Stimulated activated CD4-positive, alpha-beta T cell treated with anti-CD3 and anti-CD28 coated beads, Interleukin-4, amount 100 ng/mL, for 1 hour (primary cell): ENCODE measurements around the gene KCTD13.
"Not testable (repeated sequence)": the region's sequence is repeated elsewhere in the genome, so short reads cannot be mapped to it uniquely, and the experiment has no call there.

ENCODE experiments used
- DNase-seq: peaks from one replicate; pipeline ENCODE4 v3.0.0-alpha.2; 2020

KCTD13 gene

DNA sequence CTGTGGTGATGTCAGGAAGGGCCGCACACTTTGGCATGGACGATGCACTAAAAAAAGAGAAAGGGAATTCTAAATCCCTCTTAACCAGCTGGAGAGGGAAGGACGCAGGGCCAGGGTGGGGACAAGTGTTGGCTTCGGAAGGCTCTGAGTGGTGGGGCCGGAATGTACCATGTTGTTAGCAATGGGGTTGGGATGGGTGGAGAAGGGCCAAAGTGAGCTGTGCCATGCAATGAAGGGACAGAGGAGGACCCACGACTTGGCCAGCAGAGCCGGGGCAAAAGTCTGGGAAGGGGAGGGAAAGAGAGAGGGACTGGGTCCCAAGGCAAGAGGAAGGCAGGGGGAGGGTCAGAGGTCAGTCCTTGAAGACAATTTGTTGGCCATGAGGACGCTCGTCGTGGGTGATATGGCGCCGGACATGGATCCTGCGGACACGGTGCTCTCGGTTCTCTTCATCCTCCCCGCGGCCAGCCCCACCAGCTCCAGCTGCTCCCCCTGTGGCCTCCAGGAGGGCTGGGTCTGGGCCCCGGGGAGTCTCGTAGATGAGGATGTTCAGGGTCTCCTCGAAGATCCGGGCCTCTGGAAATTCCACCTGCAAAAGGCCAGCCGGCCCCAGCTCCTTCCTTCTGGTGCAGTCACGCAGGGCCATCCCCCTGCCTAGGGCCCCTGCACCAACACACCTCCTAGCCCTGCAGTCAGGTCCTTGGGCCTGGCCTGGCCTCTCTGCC lies 19.3 kb downstream of the KCTD13 start:
- no peak for DNase-seq

DNA sequence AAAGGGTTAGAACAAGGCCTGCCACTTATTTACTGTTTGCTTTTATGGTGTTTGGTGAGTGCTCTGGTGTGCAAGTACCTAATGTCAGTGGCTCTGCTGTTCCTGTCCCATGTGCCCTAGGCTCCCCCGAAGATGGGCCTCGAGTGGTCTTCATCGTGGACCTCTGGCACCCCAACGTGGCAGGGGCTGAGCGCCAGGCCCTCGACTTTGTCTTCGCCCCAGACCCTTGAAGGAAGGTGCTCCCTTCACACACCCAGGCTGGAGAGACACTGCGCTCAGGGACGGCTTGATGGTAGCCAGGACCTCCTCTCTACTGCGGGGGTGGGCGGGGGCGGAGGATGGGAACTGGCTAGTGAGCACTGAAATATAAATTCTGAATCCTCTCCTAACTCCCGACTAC lies 20.4 kb downstream of the KCTD13 start:
- DNase-seq: no peak

DNA sequence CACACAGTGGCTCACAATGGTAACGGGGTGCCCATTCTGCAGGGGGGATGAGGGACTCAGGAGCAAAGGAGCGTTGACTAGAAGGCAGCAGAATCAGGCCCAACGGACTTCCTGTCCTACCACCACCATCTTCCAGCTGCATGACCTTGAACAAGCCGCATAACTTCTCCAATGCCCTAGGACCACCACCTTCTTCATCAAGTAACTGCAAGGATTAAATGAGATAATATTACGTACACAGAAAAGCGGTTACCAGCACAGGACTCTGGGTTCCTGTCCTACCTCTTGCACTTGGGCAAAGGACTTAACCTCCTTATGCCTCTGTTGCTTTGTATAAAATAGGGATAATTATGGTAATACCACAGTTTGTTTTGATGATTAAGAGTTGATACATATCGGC lies 21.1 kb downstream of the KCTD13 start:
- DNase-seq: no peak

DNA sequence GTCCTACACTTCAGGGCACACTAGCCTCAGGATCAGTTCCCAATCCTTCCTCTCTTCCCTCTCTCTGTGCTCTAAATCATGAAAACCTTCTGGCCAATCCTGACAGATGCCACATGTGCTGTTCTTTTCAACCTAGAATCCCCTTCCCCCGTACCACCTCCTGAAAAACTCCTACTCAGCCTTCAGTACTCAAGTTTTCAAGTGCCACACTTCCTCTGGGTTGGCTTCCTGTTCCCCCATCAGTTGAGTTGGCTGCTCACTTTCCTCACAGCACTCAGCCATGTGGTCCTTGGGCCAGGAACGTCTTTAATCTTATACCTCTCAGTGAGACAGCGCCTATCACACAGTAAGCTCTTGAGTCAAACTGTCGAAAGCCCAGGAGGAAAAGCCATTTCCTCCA lies 22.4 kb downstream of the KCTD13 start:
- no peak for DNase-seq

DNA sequence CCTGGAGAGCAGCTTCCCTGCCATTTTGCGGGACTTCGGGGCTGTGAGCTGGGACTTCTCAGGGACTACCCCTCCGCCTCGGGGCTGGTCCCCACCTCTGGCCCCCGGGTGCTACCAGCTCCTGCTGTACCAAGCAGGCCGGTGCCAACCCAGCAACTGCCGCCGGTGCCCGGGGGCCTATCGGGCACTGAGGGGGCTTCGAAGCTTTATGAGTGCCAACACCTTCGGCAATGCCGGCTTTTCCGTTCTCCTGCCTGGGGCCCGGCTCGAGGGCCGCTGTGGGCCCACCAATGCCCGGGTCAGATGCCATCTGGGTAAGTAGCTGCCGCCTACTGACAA lies 24.4 kb downstream of the KCTD13 start:
- no peak for DNase-seq

DNA sequence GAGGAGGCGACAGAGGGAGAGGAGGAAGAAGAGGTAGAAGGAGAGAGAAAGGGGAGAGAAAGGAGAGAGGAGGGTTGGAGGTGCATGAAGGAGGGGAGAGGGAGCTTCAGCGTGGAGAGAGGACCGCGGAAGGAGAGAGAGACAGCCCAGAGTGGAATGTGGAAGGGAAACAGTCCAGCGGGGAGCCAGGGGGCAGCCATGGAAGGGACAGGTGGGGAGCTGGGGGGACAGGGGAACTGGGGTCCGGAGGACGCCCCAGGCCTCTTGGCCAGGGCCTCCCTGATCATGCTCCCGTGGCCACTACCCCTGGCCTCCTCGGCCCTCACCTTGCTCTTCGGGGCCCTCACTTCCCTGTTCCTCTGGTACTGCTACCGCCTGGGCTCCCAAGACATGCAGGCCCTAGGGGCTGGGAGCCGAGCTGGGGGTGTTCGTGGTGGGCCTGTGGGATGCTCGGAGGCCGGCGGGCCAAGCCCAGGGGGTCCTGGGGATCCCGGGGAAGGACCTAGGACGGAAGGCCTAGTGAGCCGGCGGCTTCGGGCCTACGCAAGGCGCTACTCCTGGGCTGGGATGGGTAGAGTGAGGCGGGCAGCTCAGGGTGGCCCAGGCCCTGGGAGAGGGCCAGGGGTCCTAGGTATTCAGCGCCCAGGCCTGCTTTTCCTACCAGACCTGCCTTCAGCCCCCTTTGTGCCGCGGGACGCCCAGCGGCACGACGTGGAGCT lies 25.0 kb downstream of the KCTD13 start:
- DNase-seq: no peak

DNA sequence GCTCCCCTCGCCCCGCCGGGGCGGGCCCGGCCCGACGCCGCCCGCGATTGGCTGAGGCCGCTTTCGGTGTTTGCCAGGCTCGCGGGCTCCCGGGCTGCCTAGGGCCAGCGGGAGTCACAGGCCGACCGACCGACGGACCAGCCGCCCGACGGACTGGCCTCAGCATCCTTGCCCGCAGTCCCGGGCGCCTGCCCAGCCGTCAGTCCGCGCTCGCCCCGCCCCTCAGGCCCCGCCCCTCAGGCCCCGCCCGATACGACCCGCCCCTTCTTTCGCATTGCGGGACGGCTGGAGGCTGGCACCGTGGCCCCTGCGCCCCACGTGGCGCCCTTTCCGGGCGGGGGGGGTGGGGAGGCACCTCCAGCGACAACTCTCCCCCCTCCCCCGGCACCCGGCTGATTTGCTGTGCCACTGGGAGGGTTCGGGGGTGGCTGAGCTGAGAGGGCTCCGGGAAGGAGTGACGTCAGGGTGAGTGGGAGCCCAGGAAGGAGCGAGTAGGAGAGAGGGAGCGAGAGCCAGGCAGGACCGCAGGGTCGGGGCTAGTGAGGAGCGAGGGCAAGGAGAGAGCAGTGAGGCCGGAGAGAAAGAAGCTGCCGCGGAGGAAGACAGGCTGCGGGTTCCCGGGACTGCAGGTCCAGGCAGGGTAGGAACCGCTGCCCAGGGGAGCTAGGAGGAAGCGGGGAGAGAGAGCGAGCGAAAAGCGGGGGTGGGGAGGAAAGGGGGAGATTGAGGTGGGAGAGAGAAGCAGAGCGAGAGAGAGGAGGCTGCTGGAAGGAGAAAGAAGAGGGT lies 25.7 kb downstream of the KCTD13 start, which contains the start of gene ASPHD1:
TSS of gene ASPHD1 (plus strand) at position 387 of the 786 bp plus-strand sequence. CDS start 484 bp downstream, outside the sequence.
- DNase-seq: peak; percentile 81

DNA sequence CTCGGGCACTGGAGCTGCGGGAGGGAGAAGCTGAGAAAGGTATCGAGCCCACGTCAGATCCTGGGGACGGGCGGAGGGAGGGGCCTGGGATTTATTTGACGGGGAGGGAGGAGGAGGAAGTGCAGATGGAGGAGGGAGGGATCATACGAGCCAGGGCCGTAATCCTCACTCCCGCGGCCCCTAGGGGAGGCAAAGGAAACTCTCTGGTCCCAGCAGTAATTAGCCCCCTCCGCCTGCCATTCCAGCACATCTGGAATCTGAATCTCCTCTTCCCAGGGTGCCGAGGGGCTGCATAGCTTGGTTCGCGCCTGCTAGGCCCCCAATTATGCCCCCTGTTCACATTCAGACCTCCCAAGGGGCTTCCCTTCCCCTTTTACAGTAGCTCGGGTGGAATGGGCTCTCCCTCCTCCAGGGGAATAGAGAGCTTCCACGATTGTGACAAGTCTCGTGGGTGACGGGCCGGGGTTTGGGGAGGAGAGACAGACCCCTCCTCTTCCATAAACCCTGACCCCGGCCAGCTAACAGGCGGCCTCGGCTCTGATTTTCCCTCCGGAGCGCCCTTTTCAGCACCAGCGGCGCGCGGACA lies 26.4 kb downstream of the KCTD13 start, which contains the start of gene SEZ6L2:
TSS of gene SEZ6L2 (minus strand) at position 35 of the 586 bp plus-strand sequence. CDS start 531 bp downstream, outside the sequence.
- no peak for DNase-seq

DNA sequence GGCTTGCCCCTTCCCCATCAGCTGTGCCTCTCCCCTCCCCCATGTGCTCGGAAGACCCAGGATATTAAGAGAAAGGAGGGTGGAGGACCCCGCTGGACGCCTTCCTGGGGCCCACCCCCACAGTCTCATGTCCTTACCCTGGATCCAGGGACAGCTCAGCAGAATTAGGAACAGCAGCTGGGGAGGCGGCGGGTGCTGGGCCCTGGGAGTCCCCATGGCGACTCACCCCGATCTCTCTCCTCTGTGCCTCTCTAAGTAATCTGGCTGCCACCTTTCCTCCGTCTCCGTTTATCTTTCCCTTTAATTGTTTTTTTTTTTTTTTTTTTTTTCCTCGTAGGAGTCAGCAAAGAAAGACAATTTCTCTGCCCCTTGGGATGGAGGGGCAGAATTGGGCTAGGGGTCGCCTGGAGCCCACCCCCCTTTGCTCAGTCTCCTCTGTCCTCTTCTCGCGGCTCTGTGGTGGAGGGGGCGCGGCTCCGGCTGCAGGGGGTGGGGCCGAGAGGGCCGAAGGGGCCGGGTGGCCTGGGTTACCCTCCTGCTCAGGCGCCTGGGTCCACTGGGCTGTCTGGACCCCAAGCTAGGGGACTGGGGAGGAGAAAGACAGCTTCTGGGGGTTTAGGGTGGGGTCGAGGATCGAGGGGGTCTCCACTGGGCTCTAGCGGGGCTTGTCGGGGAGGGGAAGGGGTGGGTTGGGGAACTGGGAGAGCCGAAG lies 27.1 kb downstream of the KCTD13 start:
- DNase-seq: no peak

DNA sequence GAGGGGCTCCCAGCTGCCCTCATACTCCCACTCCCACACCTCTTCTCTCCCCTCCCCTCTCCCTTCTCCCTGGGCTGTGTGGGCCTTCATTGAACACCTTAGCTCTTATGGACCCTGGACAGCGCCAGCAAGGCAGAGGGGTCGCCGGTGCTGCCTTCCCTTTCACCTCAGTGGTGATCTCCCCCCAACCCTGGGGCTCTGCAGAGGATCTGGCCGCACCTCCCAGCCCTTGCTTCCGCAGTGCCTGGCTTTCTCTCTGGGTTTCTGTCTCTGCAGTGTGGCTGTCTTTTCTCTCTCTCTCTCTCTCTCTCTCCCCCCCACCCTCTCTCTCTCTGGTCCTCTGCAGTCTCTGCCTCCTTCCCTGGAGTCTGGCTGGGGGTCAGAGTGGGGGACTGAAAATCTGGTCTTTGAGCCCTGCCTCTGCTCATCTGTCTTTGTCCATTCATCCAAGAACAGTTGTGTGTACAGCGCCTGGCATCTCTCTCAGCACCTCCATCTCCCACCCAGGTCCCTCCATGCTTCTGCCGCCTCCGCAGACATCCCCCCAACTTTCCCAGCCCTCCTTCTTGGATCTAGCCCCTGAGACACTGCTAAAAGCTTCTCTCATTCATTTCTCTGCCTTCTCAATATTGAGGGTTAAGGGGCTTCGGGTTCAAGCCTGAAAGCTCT lies 27.8 kb downstream of the KCTD13 start:
- no peak for DNase-seq

DNA sequence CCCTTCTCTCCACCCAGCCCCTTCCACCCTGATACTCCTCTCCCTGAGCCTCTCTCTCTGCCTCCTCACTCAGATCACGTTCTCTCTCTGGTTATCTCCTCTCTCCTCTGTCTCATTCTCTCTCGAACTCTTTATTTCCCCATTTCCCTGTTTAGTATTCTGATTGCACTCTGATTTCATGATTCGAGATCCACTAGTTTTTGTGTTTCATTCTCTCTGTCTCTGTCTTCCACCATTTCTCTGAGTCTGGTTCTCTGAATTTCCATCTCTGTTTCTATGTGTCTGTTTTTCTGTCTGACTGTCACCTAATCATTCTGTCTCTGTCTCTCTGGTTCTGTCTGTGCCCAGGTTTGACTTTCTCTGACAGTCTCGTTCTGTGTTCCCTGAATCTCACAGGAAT lies 28.7 kb downstream of the KCTD13 start:
- DNase-seq: no peak

DNA sequence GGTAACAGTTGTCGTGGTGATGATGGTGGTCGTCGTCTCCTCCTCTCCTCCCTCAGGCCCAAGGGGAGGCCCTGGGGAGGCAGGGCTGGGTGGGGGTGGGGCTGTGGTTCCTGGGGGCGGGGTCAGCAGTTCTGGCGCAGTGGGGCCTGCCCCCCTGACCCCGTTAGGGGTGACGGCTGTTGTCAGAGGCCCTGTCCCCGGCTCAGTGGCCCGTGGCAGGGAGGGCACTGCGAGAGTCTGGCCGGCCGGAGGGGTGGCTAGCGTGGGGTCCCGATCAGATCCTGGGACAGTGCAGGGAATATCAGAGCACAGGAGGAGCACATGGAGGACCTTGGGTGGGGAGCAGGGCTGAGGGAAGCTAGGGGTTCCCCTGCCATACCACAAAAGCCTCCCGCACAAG lies 29.2 kb downstream of the KCTD13 start:
- DNase-seq: no peak

DNA sequence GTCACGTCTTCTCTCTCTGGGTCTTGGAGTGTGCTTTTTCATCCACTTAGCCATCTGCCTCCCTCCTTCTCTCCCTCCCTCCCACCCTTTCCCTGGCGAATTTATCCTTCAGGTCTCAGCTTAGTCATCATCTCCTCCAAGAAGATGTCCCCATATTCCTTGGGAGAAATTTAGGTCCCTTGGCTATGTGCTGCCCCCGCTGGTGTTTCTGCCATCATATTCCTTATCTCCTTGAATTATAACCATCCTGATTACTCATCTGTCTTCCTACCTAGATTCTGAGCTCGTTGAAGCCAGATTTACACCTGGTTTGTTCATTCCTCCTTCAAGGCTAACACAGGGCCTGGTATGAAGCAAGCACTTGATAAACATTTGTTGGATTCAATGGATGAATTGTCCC lies 31.7 kb downstream of the KCTD13 start:
- no peak for DNase-seq

DNA sequence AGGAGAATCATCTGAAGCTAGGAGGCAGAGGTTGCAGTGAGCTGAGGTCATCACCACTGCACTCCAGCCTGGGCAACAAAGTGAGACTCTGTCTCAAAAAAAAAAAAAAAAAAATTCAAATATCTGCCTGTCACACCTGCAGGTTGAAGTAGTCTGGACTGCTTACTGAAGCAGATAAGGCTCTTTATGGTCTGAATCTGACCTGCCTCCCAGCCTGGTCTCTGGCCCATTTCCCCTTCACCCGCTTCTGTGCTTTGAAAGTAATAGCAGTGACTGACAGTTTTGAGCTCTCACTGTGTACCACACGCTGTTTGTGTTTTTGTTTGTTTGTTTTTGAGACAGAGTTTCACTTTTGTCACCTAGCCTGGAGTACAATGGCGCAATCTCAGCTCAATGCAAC lies 32.5 kb downstream of the KCTD13 start:
- no peak for DNase-seq

DNA sequence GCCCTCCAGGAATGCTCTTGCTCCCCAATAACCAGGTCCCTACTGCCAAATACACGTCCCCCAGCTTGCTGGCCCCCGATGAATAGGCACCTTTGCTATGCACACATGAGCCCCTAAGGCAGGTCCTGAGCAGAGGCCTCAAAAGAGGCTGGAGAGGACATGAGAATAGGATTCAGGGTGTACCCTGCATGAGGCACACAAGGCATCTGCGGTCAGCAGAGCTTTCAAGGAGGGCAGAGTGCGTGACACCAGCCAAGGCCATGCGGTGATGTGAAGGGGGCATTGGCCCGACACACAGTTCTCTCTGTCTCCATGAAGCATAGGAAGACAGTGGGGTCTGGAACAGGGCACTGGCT lies 33.6 kb downstream of the KCTD13 start:
- no peak for DNase-seq

DNA sequence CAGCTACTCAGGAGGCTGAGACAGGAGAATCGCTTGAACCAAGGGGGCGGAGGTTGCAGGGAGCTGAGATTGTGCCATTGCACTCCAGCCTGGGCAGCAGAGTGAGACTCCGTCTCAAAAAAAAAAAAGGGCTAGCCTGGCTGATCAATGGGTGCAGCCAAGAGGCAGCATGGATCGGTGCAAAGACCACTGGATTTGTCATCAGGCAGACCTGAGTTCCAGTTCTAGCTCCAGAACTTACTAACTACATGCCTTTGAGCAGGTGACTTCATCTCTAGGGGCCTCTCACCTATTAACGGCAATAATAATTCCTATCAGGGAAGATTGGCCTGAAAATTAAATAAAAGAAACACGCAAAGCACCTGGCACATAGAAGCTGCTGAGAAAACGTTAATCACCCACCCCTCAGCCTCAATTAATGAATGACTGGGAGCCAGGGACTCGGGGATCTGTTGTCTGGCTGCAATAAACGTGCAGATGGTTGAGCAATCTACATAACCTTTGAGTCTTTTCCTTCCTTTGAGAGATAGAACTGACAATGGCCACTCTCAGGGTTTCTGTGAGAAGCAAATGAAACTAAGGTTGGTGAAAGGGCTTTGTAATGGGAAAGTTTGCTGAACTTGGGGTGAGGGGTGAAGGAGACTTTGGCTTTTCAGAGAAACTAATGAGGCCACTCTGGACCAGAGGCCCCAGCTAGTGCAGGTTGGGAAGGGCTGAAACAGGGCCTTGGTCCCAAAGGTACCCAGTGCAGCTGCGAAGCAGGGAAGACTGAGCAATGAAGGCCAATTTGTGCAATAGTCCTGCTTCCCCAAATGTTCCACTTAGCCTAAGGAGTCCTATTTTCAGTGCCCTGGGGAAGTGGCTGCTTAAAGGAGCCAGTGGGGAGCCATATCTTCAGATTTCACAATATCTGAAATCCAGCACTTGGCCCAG lies 34.2 kb downstream of the KCTD13 start:
- DNase-seq: no peak

DNA sequence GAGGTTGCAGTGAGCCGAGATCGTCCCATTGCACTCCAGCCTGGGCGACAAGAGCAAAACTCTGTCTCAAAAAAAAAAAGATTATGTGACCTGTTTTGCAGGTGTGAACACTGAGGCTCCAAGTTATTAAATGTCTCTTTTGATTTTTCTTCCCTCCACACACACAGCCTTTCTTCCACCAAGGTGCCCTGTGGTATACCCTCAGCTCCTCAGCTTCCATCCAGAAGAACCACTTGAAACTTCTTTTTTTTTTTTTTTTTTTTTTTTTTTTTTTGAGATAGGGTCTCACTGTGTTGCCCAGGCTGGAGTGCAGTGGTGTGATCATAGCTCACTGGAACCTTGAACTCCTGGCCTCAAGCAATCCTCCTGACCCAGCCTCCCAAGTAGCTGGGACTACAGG lies 36.7 kb downstream of the KCTD13 start:
- not testable (repeated sequence) for DNase-seq

DNA sequence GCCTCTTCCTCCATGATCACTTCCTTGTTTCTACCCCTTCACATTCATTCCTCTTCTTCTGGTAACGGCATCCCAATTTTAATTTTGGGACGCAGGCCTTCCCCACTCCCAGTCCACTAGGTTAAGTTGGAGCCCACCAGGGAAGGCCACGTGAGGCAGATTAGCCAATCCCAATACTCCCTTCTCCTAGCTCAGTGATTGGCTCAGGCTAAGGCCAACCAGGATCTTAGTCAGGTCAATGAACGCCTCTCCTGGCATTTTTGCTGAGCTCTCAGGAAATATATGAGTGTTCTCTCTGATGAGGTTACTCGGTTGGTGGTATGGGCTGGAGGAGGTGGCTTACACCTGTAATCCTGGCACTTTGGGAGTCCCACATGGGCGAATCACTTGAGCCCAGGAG lies 42.0 kb downstream of the KCTD13 start:
- no peak for DNase-seq

DNA sequence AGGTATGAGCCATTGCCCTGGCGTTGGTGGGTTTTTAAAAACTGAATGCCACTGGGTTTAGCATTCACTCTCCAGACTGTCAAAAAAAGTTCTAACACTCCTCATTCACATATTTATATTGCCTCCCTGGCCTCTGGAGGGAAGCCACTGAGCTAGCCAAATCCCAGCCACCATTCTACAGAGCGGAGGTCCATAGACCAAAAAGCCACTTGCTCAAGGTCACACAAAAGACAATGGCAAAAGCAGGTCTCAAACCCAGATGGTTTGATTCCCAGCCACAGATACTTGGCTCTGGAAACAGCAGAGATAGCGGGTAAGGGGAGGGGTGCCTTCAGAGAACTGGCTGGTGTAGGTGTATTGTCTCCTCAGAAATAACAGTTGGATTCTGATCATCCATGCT lies 45.0 kb downstream of the KCTD13 start:
- DNase-seq: no peak

DNA sequence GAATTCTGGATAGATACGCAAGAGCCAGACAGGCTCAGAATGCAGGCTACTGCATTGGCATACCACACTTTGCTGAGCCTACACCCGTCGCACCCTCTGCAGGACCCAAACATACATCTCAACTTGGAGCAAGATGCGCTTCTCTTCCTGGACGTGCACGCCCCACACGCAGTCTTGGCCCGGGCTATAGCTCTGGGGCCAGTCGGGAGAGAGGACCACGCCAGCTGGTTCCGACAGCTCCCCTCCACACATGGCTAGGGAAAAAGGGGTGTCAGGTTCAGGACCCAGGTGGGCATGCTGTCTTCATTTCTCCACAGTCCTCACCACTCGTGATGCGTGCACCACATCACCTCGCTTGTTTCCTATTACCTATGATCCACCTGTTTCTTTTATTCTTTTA lies 47.9 kb downstream of the KCTD13 start:
- DNase-seq: no peak
